Left ventricle myocardium inferior (tissue), 1 donor: ENCODE results near the gene SLC43A3. TPM values are rescaled to one million over a fixed set of nuclear protein-coding genes. Genes with fewer than 3 reads are reported as not detected.

Source experiments
- DNase-seq: peaks from one replicate; pipeline ENCODE4 v3.0.0-alpha.2; 2020
- H3K27ac ChIP-seq: fragments of 200-600 bp; replicated peaks from 2 replicates; pipeline ENCODE4 v1.8.0; 2021
- H3K27me3 ChIP-seq: fragments of 200-600 bp; 2 replicates; pipeline ENCODE4 v1.8.0; 2021; ENCODE audit warnings: low read depth
- H3K36me3 ChIP-seq: fragments of 200-600 bp; 2 replicates; pipeline ENCODE4 v1.8.0; 2021
- H3K4me1 ChIP-seq: fragments of 200-600 bp; 2 replicates; pipeline ENCODE4 v1.8.0; 2021
- H3K4me3 ChIP-seq: fragments of 200-600 bp; 2 replicates; pipeline ENCODE4 v1.8.0; 2021; ENCODE audit warnings: mild to moderate bottlenecking, moderate library complexity
- H3K9me3 ChIP-seq: fragments of 200-600 bp; replicated peaks from 2 replicates; pipeline ENCODE4 v1.8.0; 2021
- intact Hi-C: fragments of 100-400 bp; cut with micrococcal nuclease; formaldehyde crosslinking; loops from one replicate; pipeline ENCODE4 v1.11.0; 2022
- total RNA-seq: library from RNA; stranded (reverse); fragmentation: NEBNext Ultra II Directional; extraction: Animal tissue kit (Norgen Biotek cat#: 25700); gene quantifications from one replicate; pipeline ENCODE4 v1.2.1, GENCODE V29; 2021
- TF ChIP-seq, protein P1 (sequence below): fragments of 200-600 bp; IDR thresholded peaks from 2 replicates; pipeline ENCODE4 v1.8.0; 2021; ENCODE audit warnings: antibody characterized with exemption, mild to moderate bottlenecking, borderline replicate concordance
- donor health status: DM: no; HTN: yes; CAD: no; lungs with severe emphysema.

SLC43A3 gene
- total RNA-seq, 1 donor from 2014 or later: 21.0 TPM

DNA sequence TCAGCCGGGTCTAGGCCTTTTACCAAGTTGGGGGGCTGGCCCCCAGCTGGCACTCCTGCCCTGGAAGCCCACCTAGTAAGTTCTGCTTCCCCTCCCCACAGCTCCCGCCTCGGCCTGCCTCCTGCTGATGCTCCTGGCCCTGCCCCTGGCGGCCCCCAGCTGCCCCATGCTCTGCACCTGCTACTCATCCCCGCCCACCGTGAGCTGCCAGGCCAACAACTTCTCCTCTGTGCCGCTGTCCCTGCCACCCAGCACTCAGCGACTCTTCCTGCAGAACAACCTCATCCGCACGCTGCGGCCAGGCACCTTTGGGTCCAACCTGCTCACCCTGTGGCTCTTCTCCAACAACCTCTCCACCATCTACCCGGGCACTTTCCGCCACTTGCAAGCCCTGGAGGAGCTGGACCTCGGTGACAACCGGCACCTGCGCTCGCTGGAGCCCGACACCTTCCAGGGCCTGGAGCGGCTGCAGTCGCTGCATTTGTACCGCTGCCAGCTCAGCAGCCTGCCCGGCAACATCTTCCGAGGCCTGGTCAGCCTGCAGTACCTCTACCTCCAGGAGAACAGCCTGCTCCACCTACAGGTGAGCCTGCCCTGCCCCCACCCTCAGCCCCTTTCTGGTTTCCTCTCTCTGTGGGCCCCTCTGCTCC lies 40.7 kb upstream of the SLC43A3 start:
- H3K9me3 ChIP-seq: no peaks in the 10 kb centered on the region
- H3K27ac ChIP-seq: no peak overlapping the region
- intact Hi-C loops: no loop called here
- no peak overlapping the region for H3K4me3 ChIP-seq
- TF ChIP-seq, protein P1, sequence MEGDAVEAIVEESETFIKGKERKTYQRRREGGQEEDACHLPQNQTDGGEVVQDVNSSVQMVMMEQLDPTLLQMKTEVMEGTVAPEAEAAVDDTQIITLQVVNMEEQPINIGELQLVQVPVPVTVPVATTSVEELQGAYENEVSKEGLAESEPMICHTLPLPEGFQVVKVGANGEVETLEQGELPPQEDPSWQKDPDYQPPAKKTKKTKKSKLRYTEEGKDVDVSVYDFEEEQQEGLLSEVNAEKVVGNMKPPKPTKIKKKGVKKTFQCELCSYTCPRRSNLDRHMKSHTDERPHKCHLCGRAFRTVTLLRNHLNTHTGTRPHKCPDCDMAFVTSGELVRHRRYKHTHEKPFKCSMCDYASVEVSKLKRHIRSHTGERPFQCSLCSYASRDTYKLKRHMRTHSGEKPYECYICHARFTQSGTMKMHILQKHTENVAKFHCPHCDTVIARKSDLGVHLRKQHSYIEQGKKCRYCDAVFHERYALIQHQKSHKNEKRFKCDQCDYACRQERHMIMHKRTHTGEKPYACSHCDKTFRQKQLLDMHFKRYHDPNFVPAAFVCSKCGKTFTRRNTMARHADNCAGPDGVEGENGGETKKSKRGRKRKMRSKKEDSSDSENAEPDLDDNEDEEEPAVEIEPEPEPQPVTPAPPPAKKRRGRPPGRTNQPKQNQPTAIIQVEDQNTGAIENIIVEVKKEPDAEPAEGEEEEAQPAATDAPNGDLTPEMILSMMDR: no peak
- H3K36me3 ChIP-seq: no peaks in the 10 kb centered on the region
- DNase-seq: no peak
- H3K27me3 ChIP-seq: peaks cover 48% of the 10 kb centered on the region
- H3K4me1 ChIP-seq: no peaks in the 10 kb centered on the region

DNA sequence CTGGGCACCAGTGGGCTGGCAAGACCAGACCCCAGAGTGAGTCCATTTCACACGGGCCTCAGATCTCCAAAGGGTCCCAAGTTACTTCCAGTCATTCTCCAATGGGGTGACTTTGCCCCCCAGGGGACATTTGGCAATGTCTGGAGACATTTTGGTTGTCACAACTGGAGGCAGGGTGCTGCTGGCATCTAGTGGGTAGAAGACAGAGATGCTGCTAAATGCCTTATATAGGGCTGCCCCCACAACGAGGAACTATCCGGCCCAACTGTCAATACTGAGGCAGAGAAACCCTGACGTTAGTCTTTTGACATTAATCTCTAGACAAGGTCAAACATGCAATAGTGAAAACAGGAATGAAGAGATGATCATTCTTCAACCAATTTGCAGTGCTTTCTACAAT lies 39.8 kb upstream of the SLC43A3 start:
- Histone ChIP-seq H3K4me1 (no peaks in the 10 kb centered on the region), H3K36me3 (no peaks in the 10 kb centered on the region), H3K27me3 (peaks cover 57% of the 10 kb centered on the region), H3K27ac (no peak overlapping the region), H3K4me3 (no peak overlapping the region), H3K9me3 (no peaks in the 10 kb centered on the region)
- no peak for DNase-seq
- TF ChIP-seq, protein P1: no peak
- intact Hi-C loops: no loop called here

DNA sequence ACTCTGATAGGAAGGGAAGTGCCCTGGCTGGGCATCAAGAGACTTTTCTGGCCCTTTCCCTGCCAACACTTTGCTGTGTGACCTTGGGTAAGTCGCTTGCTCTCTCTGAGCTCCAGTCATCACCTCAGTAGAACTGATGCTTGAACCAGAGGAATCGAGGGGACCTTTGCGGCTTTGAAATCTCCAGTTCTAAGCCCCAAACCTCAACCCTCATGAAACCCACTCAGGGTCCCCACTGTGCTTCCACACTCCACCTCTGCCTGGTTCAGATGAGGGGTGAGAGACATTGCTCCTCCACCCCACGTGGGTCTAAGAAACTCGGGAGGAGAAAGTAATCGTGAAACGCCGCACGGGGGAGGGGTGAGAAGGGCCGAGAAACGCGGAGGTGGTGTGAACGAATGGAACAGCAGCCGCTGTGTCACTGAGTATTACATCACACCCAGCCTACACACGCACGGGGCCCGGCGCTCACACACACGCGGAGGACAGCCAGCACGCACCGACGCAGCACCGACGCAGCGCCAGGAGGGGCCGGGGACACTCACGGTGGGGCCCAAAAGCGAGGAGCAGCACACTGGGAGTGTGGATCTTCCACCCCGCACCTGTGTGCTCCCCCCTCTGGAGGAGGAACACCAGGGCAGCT lies 37.7 kb upstream of the SLC43A3 start:
- Histone ChIP-seq H3K27ac (no peak overlapping the region), H3K27me3 (peaks cover 77% of the 10 kb centered on the region), H3K36me3 (no peaks in the 10 kb centered on the region), H3K9me3 (no peaks in the 10 kb centered on the region), H3K4me3 (no peak overlapping the region), H3K4me1 (peaks cover 14% of the 10 kb centered on the region)
- intact Hi-C loops: no loop called here
- TF ChIP-seq, protein P1: no peak
- no peak for DNase-seq

DNA sequence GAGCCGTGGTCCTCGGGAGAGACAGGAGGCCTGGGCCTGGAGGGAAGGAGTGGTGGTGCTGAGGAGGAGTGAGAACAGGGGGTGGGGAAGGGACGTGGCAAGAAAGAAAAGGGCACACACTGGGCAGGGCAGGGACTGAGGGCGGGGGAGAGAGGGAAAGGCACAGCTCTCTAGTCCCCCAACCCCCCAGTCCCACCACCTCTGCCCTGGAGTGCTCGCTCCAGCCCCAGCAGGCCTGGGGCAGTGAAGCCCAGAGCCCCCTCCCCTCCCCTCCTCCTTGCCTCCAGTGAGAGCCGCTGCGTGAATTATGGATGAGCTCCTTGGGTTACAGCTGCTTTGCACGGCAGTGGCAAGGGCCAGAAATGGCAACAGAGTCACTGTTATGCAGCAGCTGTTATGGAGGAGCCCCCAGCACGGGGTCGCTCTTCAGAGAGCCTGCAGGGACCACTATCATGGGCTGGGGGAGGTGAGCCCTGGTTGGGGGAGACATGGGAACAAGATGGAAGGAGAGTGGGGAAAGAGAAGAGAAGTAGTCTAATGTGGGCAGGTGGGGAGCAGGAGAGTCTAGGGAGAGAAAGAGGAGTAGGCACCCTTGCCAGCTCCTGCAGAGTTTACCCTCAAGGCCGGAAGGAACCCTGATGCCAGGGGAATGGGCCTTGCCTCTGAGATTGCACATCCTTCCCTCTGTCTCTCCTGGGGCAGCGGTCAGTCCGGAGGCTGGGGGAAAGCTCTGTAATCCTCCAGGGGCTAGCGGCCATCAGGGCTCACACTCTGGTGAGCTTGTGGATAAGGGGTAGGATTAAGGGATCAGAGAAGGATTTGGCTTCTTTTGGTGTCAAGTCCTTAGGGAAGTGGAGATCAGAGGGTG lies 37.0 kb upstream of the SLC43A3 start:
- H3K9me3 ChIP-seq: no peaks in the 10 kb centered on the region
- no peaks in the 10 kb centered on the region for H3K36me3 ChIP-seq
- DNase-seq: no peak
- no peak overlapping the region for H3K27ac ChIP-seq
- H3K4me1 ChIP-seq: peaks cover 21% of the 10 kb centered on the region
- TF ChIP-seq, protein P1: no peak
- intact Hi-C loops: no loop called here
- H3K4me3 ChIP-seq: no peak overlapping the region
- peaks cover 79% of the 10 kb centered on the region for H3K27me3 ChIP-seq

DNA sequence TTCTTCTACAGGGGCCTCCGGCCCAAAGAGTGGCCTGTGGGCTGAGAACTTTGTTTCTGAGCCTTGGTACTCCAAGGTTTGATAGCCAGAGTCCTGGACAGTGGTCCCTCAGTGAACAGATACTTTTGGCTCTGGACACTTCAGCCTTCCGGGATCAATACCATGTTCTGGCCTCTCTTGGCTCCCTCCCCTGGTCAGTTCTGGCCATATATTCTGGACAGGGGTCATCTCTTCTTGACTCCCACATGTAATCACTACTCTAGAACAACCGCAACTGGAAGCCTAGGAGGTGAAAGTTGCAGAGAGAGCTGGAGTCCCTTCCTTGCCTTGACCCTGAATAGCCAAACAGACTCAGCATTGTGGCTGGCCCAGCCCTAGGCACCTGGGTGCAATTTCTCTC lies 35.7 kb upstream of the SLC43A3 start:
- Histone ChIP-seq H3K27ac (no peak overlapping the region), H3K9me3 (no peaks in the 10 kb centered on the region), H3K4me1 (peaks cover 34% of the 10 kb centered on the region), H3K36me3 (no peaks in the 10 kb centered on the region), H3K27me3 (peaks cover 83% of the 10 kb centered on the region), H3K4me3 (no peak overlapping the region)
- TF ChIP-seq, protein P1: no peak
- intact Hi-C loops: no loop called here
- no peak for DNase-seq
